Activated CD8-positive, alpha-beta memory T cell treated with anti-CD3 and anti-CD28 coated beads, Interleukin-2, amount 50 U/mL, for 4 hours (primary cell): ENCODE measurements around the gene PRDX5.

Experiments
- DNase-seq: peaks from one replicate; pipeline ENCODE4 v3.0.0-alpha.2; 2020

PRDX5 gene

DNA sequence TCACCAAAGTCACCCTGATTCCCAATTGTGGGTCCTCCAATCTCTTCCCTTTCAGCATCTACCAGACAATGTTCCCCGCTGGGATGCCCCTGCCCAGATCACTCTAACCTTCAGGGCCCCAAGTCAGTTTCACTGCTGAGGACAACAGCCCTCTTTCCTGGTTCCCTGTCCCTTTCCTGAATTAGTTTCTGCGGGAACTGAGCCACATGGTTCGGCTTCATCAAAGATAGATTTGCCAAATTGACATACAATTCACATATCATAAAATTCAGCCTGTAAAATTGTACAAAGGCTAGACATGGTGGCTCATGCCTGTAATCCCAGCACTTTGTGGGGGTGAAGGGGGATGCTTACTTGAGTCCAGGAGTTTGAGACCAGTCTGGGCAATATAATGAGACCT, 10.1 kb downstream of the PRDX5 start:
- DNase-seq = no peak

DNA sequence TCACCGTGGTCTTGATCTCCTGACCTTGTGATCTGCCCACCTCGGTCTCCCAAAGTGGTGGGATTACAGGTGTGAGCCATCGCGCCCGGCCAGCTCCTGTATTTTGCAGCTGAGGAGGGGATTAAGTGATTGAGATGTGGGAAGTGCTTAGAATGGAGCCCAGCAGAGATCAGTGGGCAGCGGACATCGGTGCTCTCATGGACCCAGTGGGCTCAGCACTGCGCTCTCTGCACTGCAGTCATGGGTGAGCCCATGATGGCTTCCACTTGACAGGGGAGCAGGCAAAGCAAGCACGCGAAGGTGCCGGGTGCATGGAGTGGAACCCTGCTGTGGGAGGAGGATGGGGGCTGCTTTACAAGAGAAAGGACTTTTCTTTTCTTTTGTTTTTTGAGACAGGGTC, 13.0 kb downstream of the PRDX5 start:
- DNase-seq = no peak

DNA sequence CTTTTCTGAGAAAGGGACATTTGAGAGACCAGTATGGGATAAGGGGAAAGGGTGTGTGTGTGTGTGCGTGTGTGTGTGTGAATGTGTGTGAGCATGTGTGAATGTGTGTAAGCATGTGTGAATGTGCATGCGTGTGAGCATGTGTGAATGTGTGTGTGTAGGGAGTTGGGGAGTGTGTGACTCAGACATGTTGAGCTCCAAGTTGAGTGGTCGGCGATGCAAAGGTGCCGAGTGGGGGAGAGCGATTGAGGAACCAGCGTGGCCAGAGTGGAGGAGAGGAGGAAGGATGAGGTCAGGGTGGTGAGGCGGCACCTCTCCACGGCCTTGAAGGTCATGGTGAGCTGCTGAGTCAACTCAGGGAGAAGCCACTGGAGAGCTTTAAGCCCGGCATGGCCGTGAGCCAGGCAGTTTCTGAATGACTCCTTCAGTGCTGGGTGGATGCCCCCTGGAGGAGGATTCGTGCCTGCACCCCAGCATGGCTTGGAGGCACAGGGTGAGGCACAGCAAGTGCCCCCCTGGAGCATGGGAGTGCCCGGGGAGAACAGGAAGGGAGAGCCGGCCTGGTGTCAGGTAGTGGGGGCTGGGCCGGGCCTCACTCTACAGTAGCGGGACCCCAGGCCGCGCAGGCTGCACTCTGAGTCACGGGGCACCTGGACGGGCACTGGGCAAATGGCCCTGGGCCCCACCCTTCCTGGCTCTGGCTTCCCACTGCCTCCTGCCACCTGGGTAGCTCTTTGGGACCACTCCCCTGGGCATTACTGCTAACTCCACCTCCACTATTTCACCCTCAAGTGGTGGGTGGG, 13.8 kb downstream of the PRDX5 start:
- DNase-seq = peak; percentile 77

DNA sequence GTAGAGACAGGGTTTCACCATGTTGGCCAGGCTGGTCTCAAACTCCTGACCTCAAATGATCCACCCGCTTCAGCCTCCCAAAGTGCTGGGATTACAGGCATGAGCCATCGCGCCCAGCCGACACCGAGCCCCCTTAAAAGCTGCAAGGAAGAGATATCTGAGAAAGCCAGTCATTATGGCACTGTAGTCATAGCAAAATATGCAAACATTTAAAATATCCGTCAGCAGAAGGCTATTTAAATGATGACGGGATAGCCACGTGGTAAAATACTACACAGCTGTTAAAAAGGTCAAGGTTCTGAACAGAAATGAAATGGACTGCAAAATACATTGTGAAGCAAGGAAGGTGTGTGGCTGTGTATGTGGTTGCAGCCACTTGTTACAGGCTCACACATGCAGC, 15.6 kb downstream of the PRDX5 start:
- DNase-seq = no peak

DNA sequence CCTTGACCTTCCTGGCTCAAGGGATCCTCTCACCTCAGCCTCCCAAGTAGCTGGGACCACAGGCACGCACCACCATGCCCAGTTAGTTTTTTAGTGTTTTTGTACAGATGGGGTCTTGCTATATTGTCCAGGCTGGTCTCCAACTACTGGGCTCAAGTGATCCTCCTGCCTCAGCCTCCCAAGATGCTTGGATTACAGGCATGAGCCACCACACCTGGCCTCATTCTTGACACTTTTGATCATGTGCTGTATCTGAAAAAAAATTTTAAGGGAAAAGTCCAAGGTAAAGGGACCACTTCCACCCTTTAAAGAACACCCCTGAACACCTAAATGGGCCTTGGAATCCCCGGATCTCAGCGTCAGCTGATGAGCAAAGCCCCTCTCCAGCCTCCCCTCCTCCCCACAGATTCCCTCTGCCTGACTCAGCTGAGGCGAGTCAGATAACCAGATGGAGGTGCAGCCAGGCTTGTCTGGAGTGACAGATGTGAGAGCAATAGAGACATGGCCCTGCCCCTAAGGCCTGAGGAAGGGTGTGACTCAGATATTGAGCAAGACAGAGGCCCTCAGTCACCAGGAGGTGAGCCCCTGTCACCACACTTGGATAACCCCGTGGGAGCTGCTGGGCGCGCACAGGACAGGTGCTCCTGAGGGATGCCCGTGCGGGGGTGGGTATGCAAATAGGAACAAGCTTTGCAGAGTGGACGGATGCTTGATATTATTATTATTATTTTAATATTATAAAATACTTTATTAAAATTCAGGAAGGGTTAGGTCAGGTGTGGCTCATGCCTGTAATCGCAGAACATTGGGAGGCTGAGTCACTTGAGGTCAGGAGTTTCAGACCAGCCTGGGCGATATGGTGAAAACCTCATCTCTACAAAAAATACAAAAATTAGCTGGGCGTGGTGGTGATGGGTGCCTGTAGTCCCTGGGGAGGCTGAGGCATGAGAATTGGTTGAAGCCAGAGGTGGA, 17.1 kb downstream of the PRDX5 start:
- DNase-seq = no peak

DNA sequence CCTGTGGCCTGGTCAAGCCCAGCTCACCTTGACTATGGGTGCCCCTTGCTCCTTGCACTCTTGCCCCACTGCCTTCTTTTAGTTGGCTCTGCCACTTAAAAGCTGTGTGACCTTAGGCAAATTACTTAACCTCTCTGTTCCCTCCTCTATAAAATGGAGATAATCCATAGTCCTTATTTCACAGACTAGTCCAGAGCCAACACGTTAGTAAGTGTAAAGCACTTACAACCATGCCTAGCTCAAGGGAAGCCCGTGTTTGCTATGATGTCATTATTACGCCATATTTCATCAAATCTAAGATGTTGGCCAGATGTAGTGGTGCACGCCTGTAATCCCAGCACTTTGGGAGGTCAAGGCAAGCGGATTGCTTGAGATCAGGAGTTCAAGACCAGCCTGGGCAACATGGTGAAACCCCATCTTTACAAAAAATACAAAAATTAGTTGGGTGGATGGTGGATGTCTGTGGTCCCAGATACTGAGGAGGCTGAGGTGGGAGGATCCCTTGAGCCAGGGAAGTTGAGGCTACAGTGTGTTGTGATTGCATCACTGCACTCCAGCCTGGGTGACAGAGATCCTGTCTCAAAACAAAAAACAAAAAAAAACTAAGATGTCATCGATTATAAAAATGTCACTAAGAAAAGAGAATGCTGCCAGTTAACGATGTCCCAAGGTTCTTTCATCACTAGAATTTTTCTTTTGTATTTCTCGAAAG, 19.8 kb downstream of the PRDX5 start:
- no peak for DNase-seq

DNA sequence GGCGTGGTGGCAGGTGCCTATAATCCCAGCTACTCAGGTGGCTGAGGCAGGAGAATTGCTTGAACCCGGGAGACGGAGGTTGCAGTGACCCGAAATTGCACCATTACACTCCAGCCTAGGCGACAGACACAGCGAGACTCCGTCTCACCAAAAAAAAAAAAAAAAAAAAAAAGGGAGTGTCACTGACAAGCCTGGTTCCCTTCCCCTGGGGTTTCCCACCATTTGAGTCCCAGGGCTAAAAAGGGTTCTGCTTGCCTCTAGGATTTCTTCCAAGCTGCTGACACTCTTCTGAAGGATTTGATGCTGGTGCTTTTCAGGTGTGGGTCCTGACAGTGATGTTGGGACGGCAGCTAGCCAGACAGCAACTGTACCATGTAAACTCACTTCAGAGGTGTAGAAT, 20.8 kb downstream of the PRDX5 start:
- DNase-seq = no peak

DNA sequence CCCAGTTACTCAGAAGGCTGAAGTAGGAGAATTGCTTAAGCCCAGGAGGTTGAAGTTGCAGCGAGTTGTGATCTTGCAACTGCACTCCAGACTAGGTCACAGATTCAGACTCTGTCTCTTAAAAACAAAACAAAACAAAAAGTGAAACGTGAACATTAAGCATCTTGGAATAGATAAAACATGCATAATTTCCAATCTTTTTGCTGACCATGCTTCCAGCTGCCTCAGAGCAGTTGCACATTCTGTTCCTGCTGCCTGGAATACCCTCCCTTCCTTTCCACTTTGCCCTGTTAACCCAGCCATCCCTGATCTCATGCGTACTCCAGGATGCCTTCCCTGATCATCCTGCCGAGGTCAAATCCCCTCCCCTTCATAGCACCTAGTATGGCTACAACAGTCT, 21.4 kb downstream of the PRDX5 start:
- DNase-seq = no peak

DNA sequence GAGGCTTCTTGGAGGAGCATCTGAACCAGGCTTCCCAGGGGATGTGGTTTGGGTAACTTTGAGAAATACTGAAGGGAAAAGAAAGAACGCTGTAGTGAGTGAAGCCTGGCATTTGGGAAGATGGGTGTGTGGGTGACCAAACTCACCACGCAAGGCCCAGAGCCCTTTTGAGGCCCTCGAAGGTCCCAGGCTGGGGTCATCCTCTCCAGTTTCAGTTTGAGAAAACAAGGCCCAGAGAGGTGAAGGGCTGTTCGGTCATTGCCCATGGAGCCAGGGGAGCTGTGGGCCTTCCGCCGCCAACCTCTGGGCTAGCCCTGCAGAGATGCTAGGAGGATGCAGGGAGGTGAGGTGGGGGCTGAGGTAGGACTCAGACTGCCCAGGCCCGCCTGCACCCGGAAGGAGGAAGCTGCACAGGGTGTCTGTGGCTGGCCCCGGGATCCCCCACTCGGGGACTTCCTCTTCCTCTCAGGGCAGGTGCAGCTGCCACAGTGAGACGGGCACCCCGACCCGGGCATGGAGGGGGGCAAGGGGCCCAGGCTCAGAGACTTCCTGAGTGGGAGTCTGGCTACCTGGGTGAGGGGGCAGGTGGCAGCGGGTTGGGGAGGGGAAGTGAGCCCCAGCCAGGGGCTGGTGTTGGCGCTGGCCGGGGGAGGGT, 22.0 kb downstream of the PRDX5 start, which contains the start of gene CCDC88B:
Gene CCDC88B (plus strand): TSS at position 451 of the 655 bp plus-strand sequence. CDS start 63 bp downstream, at position 514.
- peak; percentile 83 for DNase-seq

DNA sequence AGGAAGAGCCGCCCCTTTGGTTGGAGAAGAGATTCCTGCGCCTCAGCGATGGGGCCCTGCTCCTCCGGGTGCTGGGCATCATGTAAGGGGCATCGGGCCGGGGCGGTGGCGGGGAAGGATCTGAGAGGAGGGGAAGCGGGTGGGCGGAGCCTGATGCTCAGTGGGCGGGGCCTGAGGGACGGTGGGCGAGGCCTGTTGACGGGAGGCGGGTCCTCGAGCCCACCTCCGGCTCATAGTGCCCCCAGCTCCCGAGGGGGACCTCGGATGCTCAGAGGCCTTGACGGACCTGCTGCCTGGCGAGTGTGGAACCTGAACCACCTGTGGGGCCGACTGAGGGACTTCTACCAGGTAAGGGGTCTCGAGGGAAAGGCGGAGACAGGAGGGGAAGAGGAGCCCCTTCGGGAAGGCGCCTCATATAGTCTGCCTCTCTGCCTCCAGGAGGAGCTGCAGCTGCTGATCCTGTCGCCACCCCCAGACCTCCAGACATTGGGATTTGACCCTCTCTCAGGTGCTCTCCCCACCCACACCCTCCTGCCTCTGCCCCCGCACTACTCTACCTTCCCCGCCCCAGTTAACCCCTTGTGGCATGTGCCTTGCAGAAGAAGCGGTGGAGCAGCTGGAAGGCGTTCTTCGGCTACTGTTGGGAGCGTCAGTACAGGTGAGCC, 22.9 kb downstream of the PRDX5 start:
- DNase-seq = peak; percentile 83

DNA sequence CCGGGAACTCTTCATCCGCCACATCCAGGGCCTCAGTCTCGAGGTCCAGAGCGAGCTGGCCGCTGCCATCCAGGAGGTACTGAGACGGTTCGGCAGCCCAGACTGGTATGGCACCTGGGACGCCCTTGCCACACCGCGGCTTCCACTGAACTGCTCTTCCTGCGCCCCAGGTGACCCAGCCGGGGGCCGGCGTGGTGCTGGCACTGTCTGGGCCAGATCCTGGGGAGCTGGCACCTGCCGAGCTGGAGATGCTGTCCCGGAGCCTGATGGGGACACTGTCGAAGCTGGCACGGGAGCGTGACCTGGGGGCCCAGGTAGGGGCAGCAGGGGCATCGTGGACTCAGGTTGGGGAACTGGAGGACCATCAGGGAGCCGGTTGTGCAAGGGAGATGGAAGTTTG, 23.5 kb downstream of the PRDX5 start:
- DNase-seq = no peak

DNA sequence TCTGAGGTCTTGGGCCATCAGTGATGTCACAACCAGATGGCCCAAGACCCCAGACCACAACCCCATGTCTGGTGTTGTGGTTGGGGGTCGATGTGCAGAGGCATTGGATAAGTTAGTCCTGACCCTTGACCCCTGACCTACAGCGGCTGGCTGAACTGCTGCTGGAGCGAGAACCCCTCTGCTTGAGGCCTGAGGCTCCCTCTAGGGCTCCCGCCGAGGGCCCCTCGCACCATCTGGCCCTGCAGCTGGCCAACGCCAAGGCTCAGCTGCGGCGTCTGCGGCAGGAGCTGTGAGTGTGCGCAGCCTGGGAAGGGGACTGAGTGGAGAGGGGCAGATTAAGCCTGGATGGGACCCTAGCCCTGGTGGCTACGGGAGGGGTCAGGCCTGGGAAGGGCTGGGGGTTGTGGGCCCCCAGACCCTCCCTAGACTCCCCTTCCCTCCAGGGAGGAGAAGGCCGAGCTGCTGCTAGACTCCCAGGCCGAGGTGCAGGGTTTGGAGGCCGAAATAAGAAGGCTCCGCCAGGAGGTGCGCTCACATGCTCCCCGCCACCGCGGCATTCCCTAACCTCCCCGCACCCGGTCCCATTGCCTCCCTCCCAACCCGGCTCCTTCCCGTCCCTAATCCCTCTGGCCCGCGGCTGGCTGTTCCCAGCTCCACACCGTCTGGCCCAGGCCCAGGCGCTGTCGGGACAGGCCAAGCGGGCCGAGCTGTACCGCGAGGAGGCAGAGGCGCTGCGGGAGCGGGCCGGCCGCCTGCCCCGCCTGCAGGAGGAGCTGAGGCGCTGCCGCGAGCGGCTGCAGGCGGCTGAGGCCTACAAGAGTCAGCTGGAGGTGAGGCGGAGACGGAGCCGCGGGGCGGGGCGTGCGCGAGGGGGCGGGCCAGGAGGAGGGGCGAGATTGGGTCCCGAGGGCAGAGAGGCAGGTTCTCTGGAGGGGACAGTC, 24.2 kb downstream of the PRDX5 start:
- peak; percentile 89 for DNase-seq

DNA sequence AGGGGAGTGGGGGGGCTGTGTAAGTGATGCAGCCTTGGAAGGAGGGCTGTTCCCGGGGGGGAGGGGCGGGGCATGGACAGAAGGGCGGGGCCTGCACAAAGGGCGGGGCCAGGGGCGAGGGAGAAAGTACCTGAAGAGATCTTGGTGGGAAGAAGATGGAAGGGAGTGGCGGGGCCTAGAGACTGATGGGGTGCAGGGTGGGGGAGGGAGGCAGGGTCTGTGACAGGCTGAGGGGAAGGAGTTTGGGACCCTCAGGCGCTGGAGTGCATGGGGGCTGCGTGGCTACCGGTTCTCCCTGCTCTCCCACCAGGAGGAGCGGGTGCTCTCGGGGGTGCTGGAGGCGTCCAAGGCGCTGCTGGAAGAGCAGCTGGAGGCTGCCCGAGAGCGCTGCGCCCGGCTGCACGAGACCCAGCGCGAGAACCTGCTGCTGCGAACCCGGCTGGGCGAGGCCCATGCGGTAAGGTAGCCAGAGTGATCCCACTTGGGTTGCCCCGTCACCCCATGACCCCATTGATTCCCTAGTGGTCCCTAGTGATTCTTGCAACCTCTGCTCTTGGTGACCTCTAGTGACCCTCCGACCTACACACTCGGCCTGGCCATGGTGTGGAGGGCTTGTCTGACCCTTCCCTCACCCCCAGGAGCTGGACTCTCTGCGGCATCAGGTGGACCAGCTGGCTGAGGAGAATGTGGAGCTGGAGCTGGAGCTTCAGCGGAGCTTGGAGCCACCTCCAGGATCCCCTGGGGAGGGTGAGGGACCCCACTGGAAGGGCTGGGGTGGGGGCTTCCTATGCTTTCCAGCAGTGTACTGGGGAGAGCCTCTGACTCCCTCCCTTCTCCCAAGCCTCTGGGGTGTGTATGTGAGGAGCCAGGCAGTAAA, 25.2 kb downstream of the PRDX5 start:
- DNase-seq = no peak

DNA sequence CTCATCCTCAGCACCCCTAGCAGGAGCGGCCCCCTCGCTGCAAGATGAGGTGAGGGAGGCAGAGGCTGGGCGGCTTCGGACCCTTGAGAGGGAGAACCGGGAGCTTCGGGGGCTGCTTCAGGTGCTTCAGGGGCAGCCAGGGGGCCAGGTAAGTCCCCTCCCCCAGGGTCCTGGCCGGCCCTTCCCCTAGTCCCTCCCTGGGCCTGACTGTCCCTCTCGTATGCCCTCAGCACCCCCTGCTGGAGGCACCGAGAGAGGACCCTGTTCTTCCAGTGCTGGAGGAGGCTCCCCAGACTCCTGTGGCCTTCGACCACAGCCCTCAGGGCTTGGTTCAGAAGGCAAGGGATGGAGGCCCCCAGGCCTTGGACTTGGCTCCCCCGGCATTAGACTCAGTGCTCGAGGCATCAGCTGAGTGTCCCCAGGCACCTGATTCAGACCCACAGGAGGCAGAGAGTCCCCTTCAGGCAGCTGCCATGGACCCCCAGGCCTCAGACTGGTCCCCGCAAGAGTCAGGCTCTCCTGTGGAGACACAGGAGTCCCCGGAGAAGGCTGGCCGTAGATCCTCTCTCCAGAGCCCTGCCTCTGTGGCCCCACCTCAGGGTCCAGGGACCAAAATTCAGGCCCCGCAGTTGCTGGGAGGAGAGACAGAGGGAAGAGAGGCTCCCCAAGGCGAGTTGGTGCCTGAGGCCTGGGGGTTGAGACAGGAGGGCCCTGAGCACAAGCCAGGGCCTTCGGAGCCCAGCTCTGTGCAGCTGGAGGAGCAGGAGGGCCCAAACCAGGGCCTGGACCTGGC, 26.0 kb downstream of the PRDX5 start:
- no peak for DNase-seq

DNA sequence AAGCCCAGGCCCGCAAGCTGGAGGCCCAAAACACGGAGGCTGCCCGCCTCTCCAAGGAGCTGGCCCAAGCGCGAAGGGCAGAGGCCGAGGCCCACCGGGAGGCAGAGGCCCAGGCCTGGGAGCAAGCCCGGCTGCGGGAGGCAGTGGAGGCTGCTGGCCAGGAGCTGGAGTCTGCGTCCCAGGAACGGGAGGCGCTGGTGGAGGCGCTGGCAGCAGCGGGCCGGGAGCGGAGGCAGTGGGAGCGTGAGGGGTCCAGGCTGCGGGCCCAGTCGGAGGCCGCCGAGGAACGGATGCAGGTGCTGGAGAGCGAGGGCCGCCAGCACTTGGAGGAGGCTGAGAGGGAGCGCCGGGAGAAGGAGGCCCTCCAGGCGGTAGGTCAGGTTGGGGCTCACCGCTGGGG, 26.9 kb downstream of the PRDX5 start:
- no peak for DNase-seq

DNA sequence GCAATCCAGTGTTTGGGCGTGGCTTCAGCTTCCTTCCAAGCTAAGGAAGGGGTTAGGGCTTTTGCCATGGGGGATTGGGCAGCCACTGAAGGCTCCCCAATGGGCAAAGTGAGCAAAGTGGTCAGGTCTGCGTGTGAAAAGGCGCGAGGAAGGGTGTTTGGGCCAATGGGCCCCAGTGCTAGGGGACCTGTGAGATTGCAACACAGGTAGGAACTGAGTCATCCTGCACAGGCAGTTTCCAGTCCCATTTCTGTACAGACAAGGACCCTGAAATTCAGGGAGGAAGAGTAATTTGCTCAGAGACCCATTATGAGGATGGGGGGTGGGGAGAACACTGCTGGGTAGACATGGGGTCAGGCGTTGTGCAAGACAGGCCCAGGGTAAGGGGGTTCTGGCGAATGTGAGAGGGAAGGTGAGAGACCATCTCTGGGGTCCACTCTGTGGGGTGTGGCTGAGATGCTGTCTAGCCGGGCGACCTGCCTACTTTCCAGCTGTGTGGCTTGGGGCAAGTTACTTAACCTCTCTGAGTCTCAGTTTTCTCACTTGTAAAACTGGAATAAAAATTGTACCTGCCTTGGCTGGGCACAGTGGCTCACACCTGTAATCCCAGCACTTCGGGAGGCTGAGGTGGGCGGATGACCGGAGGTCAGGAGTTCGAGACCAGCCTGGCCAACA, 29.4 kb downstream of the PRDX5 start:
- DNase-seq = no peak

DNA sequence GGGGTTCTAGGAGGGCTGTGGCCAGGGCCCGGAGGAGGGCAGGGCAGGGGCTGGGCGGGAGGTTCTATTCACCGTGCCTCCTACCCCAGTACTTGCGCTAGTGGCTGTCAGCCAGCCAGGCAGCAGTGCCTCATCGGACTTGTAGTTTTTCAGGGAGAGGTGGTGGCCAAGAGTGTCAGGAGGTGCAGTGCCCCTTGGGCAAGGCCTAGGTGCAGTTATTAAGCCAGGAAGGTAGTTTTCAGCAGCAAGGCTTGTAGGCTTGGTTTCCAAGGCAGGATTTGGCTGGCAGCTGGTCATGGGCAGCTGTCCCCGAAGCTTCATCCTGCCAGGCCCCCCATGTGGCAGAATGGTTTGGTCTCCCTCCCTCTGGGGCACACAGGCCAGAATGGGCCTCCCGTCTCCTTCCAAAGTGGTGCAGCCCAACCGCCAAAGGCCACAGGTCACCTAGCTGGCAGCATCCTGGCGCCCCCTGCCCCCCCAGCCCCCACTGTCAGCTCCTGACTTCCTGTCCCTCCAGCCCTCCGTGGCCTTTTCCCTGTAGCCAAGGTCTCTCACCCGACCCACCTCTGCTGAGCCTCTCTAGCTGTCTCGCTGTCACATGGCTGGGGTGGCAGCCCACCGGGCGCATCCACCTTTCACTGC, 30.6 kb downstream of the PRDX5 start:
- DNase-seq = no peak

DNA sequence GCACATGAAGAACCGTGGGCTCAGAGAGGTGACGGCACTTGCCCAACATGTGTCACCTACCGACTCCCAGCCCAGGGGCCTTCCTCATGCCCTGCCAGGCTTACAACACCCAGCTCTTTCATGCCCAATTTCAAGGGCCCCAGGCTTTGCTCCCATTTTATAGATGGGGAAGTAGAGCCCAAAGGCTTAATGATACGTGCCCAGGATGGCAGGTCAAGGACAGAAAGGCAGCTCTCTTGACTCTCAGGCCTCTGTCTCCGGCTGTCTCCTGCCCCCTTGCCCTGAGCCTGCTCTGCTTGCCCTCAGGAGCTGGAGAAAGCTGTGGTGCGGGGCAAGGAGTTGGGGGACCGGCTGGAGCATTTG, 31.1 kb downstream of the PRDX5 start:
- DNase-seq = no peak
